ENCODE results near the gene ENTREP3.
"Not testable (repeated sequence)": the region's sequence is repeated elsewhere in the genome, so short reads cannot be mapped to it uniquely, and the experiment has no call there.

The ENTREP3 gene

GRCh38 chr1:155255243-155256007 lies at the start of gene ENTREP3:
Gene ENTREP3, minus strand, starts transcription at chr1:155255483. Its CDS starts 606 bp downstream, at chr1:155254877.
- H3K9me3 Mint-ChIP-seq, result no peaks in the 10 kb centered on the region
- ATAC-seq (peak; percentile 77), DNase-seq (ENCODE audit: low spot score in 2 of 2) (peak; percentile 66 to 86)
- peaks cover 51% of the 10 kb centered on the region for H3K36me3 Mint-ChIP-seq
- peak within 1 kb of the TSS; percentile 78 for H3K4me3 Mint-ChIP-seq
- H3K4me1 Mint-ChIP-seq, result peaks cover 56% of the 10 kb centered on the region
- H3K27ac Mint-ChIP-seq, result peak within 1 kb of the TSS; percentile 73

- H3K4me3 Mint-ChIP-seq, result no peak overlapping the region
- H3K9me3 Mint-ChIP-seq, result no peaks in the 10 kb centered on the region
- peaks cover 17% of the 10 kb centered on the region for H3K36me3 Mint-ChIP-seq
- DNase-seq (ENCODE audit: low spot score in 2 of 2), result no peak
- H3K4me1 Mint-ChIP-seq, result peaks cover 3% of the 10 kb centered on the region
- no peak for ATAC-seq
- H3K27ac Mint-ChIP-seq, result peak overlapping the region; percentile 70
Measured at GRCh38 chr1:155304558-155305063, 49.3 kb upstream of the ENTREP3 start.

- Mint-ChIP-seq H3K27ac (no peak within 1 kb of the TSS), H3K9me3 (no peaks in the 10 kb centered on the region), H3K36me3 (no peaks in the 10 kb centered on the region), H3K4me3 (no peak within 1 kb of the TSS), H3K4me1 (no peaks in the 10 kb centered on the region)
- no peak for DNase-seq (ENCODE audit: low spot score in 2 of 2)
- ATAC-seq, result no peak
Measured at GRCh38 chr1:155301342-155301841, 46.1 kb upstream of the ENTREP3 start, which contains the start of gene PKLR. Gene PKLR, minus strand, starts transcription at chr1:155301438. Its CDS starts 43 bp downstream, at chr1:155301395.

- Mint-ChIP-seq H3K4me1 (no peaks in the 10 kb centered on the region), H3K9me3 (no peaks in the 10 kb centered on the region), H3K4me3 (no peak overlapping the region), H3K27ac (no peak overlapping the region), H3K36me3 (no peaks in the 10 kb centered on the region)
- DNase-seq (ENCODE audit: low spot score in 2 of 2), result no peak
- no peak for ATAC-seq
Measured at GRCh38 chr1:155300553-155301329, 45.5 kb upstream of the ENTREP3 start.

- DNase-seq (ENCODE audit: low spot score in 2 of 2), result no peak
- ATAC-seq, result no peak
- no peaks in the 10 kb centered on the region for H3K36me3 Mint-ChIP-seq
- no peak overlapping the region for H3K27ac Mint-ChIP-seq
- H3K9me3 Mint-ChIP-seq, result no peaks in the 10 kb centered on the region
- no peak overlapping the region for H3K4me3 Mint-ChIP-seq
- H3K4me1 Mint-ChIP-seq, result peaks cover under 1% of the 10 kb centered on the region
Measured at GRCh38 chr1:155300024-155300423, 44.7 kb upstream of the ENTREP3 start.

GRCh38 chr1:155297384-155297783 lies 42.1 kb upstream of the ENTREP3 start:
- no peak for DNase-seq (ENCODE audit: low spot score in 2 of 2)
- Mint-ChIP-seq H3K9me3 (no peaks in the 10 kb centered on the region), H3K4me3 (no peak overlapping the region), H3K27ac (no peak overlapping the region), H3K4me1 (peaks cover 6% of the 10 kb centered on the region), H3K36me3 (no peaks in the 10 kb centered on the region)
- no peak for ATAC-seq

- Mint-ChIP-seq H3K4me3 (no peak overlapping the region), H3K4me1 (peaks cover 6% of the 10 kb centered on the region), H3K27ac (no peak overlapping the region), H3K9me3 (no peaks in the 10 kb centered on the region), H3K36me3 (no peaks in the 10 kb centered on the region)
- no peak for ATAC-seq
- no peak for DNase-seq (ENCODE audit: low spot score in 2 of 2)
Measured at GRCh38 chr1:155296661-155297060, 41.4 kb upstream of the ENTREP3 start.

- no peaks in the 10 kb centered on the region for H3K9me3 Mint-ChIP-seq
- H3K36me3 Mint-ChIP-seq, result no peaks in the 10 kb centered on the region
- peak; percentile 19 for ATAC-seq
- H3K27ac Mint-ChIP-seq, result no peak overlapping the region
- peaks cover 6% of the 10 kb centered on the region for H3K4me1 Mint-ChIP-seq
- DNase-seq (ENCODE audit: low spot score in 2 of 2), result no peak
- no peak overlapping the region for H3K4me3 Mint-ChIP-seq
Measured at GRCh38 chr1:155295942-155296267, 40.6 kb upstream of the ENTREP3 start.

- H3K27ac Mint-ChIP-seq, result no peak overlapping the region
- H3K9me3 Mint-ChIP-seq, result no peaks in the 10 kb centered on the region
- no peaks in the 10 kb centered on the region for H3K36me3 Mint-ChIP-seq
- peak; percentile 54 for ATAC-seq
- no peak for DNase-seq (ENCODE audit: low spot score in 2 of 2)
- peaks cover 6% of the 10 kb centered on the region for H3K4me1 Mint-ChIP-seq
- peak overlapping the region; percentile 32 for H3K4me3 Mint-ChIP-seq
Measured at GRCh38 chr1:155295183-155295941, 40.1 kb upstream of the ENTREP3 start.

GRCh38 chr1:155294520-155295182 lies 39.4 kb upstream of the ENTREP3 start:
- Mint-ChIP-seq H3K4me1 (peaks cover 6% of the 10 kb centered on the region), H3K4me3 (peak overlapping the region; percentile 32), H3K36me3 (no peaks in the 10 kb centered on the region), H3K27ac (no peak overlapping the region), H3K9me3 (no peaks in the 10 kb centered on the region)
- DNase-seq (ENCODE audit: low spot score in 2 of 2) (no peak), ATAC-seq (no peak)

GRCh38 chr1:155293086-155293749 lies 37.9 kb upstream of the ENTREP3 start:
- Mint-ChIP-seq H3K4me1 (peaks cover 6% of the 10 kb centered on the region), H3K36me3 (no peaks in the 10 kb centered on the region), H3K9me3 (no peaks in the 10 kb centered on the region), H3K27ac (no peak overlapping the region), H3K4me3 (no peak overlapping the region)
- no peak for DNase-seq (ENCODE audit: low spot score in 2 of 2)
- ATAC-seq, result no peak

- not testable (repeated sequence) for H3K9me3 Mint-ChIP-seq; ATAC-seq; DNase-seq (ENCODE audit: low spot score in 2 of 2); H3K27ac Mint-ChIP-seq; H3K36me3 Mint-ChIP-seq; H3K4me3 Mint-ChIP-seq; H3K4me1 Mint-ChIP-seq
Measured at GRCh38 chr1:155291006-155291405, 35.7 kb upstream of the ENTREP3 start.

- Mint-ChIP-seq H3K4me3 (no peak overlapping the region), H3K36me3 (no peaks in the 10 kb centered on the region), H3K27ac (no peak overlapping the region), H3K9me3 (no peaks in the 10 kb centered on the region), H3K4me1 (no peaks in the 10 kb centered on the region)
- DNase-seq (ENCODE audit: low spot score in 2 of 2) (no peak), ATAC-seq (no peak)
Measured at GRCh38 chr1:155287987-155288543, 32.8 kb upstream of the ENTREP3 start.

GRCh38 chr1:155286544-155286943 lies 31.3 kb upstream of the ENTREP3 start:
- no peaks in the 10 kb centered on the region for H3K4me1 Mint-ChIP-seq
- H3K27ac Mint-ChIP-seq, result no peak overlapping the region
- H3K4me3 Mint-ChIP-seq, result no peak overlapping the region
- DNase-seq (ENCODE audit: low spot score in 2 of 2) (no peak), ATAC-seq (no peak)
- H3K9me3 Mint-ChIP-seq, result no peaks in the 10 kb centered on the region
- no peaks in the 10 kb centered on the region for H3K36me3 Mint-ChIP-seq

All from stimulated activated effector memory CD8-positive, alpha-beta T cell treated with anti-CD3 and anti-CD28 coated beads, Interleukin-12 subunit alpha, Interleukin-12 subunit beta, amount 100 ng/mL, for 72 hours (primary cell).